B cell (primary cell): ENCODE results near the gene SNRPB. TPM values are rescaled to one million over a fixed set of nuclear protein-coding genes. Genes with fewer than 3 reads are reported as not detected.

Experiments used
- ATAC-seq: fragments of 200-7000 bp; cut with Tn5 transposase; one replicate; pipeline ENCODE4 v1.10.0; 2021; ENCODE audit warnings: low read depth, mild to moderate bottlenecking, moderate number of reproducible peaks, moderate library complexity
- CTCF ChIA-PET: fragments of 350-600 bp; sonication (Branson Sonifier 250); formaldehyde crosslinking; loops from one replicate; lab custom pipeline; 2021; ENCODE audit warnings: antibody characterized with exemption, inconsistent platforms; lab: Charles Lee
- POLR2A ChIA-PET: fragments of 350-600 bp; sonication (Branson Sonifier 250); formaldehyde crosslinking; loops from one replicate; lab custom pipeline; 2021; ENCODE audit warnings: antibody characterized with exemption; lab: Charles Lee
- DNase-seq: peaks from one replicate; pipeline ENCODE4 v3.0.0; 2013
- H2AFZ ChIP-seq: 2 replicates; pipeline ENCODE4 v1.6.1; 2012; ENCODE audit warnings: mild to moderate bottlenecking, low read depth, low read length; ENCODE audit not compliant: insufficient read depth, poor library complexity, severe bottlenecking
- H3K27ac ChIP-seq, 2 donors: 1 replicate in 1 of 2; 2 replicates in 1 of 2; pipeline ENCODE4 v1.5.1; 2012 to 2013; ENCODE audit warnings: low read length in 2 of 2, mild to moderate bottlenecking in 2 of 2, moderate library complexity in 1 of 2
- H3K27me3 ChIP-seq, 4 experiments: fragments of 200-600 bp in 1 of 4; sonication (generic) in 1 of 4; replicated peaks in 1 of 4; 1 replicate in 2 of 4; 2 replicates in 2 of 4; pipeline versions ENCODE4 v1.6.1 to v1.7.0; 2013 to 2016; ENCODE audit warnings: low read length in 3 of 4, mild to moderate bottlenecking in 2 of 4, mixed read lengths in 1 of 4, moderate library complexity in 1 of 4; ENCODE audit not compliant: insufficient read depth in 4 of 4, control insufficient read depth in 3 of 4; ENCODE audit errors: control extremely low read depth in 1 of 4
- H3K36me3 ChIP-seq, 2 experiments: replicated peaks in 1 of 2; 1 replicate in 1 of 2; 2 replicates in 1 of 2; pipeline versions ENCODE4 v1.6.1 to v1.7.1; 2013; ENCODE audit warnings: low read length in 1 of 2; ENCODE audit not compliant: insufficient read depth in 2 of 2, control insufficient read depth in 1 of 2; ENCODE audit errors: control extremely low read depth in 1 of 2, extremely low read depth in 1 of 2
- H3K4me1 ChIP-seq, 2 donors: fragments of 200-600 bp in 1 of 2; sonication (generic) in 1 of 2; 1 replicate in 1 of 2; 2 replicates in 1 of 2; pipeline versions ENCODE4 v1.5.1 to v1.6.1; 2013 to 2017; ENCODE audit warnings: low read length in 2 of 2; ENCODE audit not compliant: control insufficient read depth in 2 of 2, insufficient read depth in 2 of 2
- H3K4me2 ChIP-seq: replicated peaks from 2 replicates; pipeline ENCODE3; 2012; ENCODE audit warnings: mild to moderate bottlenecking, low read depth, low read length; ENCODE audit not compliant: poor library complexity, severe bottlenecking
- H3K4me3 ChIP-seq, 5 experiments: fragments of 200-600 bp in 1 of 5; sonication (generic) in 1 of 5; 1 replicate in 3 of 5; 2 replicates in 2 of 5; pipeline versions ENCODE4 v1.5.1 to v1.7.0; 2011 to 2016; ENCODE audit warnings: low read length in 4 of 5, mild to moderate bottlenecking in 4 of 5, low read depth in 2 of 5, control low read depth in 1 of 5, moderate library complexity in 1 of 5; ENCODE audit not compliant: insufficient read depth in 1 of 5; ENCODE audit errors: control extremely low read depth in 1 of 5, extremely low read depth in 1 of 5
- H3K79me2 ChIP-seq: fragments of 200-600 bp; sonication (generic); one replicate; pipeline ENCODE4 v1.6.0; 2016; ENCODE audit warnings: low read length; ENCODE audit not compliant: control insufficient read depth, insufficient read depth
- H3K9ac ChIP-seq: fragments of 200-600 bp; sonication (generic); 2 replicates; pipeline ENCODE4 v1.6.1; 2017; ENCODE audit warnings: mild to moderate bottlenecking, low read length, moderate library complexity
- H3K9me3 ChIP-seq, 3 donors: one replicate each; pipeline versions ENCODE4 v1.6.1 to v1.7.1; 2013; ENCODE audit warnings: low read length in 2 of 3; ENCODE audit not compliant: control insufficient read depth in 2 of 3, insufficient read depth in 1 of 3; ENCODE audit errors: control extremely low read depth in 1 of 3
- H4K20me1 ChIP-seq: 2 replicates; pipeline ENCODE4 v1.6.0; 2012; ENCODE audit warnings: mild to moderate bottlenecking, low read length; ENCODE audit not compliant: insufficient read depth, control insufficient read depth, poor library complexity, severe bottlenecking
- H3K27ac Mint-ChIP-seq: one replicate; pipeline ENCODE4 v1.8.0; 2021; ENCODE audit warnings: mixed read lengths
- H3K27me3 Mint-ChIP-seq: one replicate; pipeline ENCODE4 v1.8.0; 2021; ENCODE audit warnings: mixed read lengths
- H3K4me1 Mint-ChIP-seq: one replicate; pipeline ENCODE4 v1.8.0; 2021; ENCODE audit warnings: mixed read lengths
- H3K4me3 Mint-ChIP-seq: one replicate; pipeline ENCODE4 v1.8.0; 2021; ENCODE audit warnings: mixed read lengths
- H3K9me3 Mint-ChIP-seq: one replicate; pipeline ENCODE4 v1.8.0; 2022; ENCODE audit warnings: mixed read lengths; ENCODE audit not compliant: insufficient read depth
- CTCF ChIP-seq: fragments of 200-600 bp; IDR thresholded peaks from one replicate; pipeline ENCODE4 v1.8.0; 2022; ENCODE audit warnings: antibody characterized with exemption, mild to moderate bottlenecking
- EZH2 ChIP-seq: IDR thresholded peaks from 2 replicates; pipeline ENCODE4 v1.6.1; 2012; ENCODE audit warnings: borderline replicate concordance, low read depth, mild to moderate bottlenecking, moderate library complexity, low read length; ENCODE audit not compliant: insufficient read depth, poor library complexity, severe bottlenecking
- WGBS: methylation state at CpG from one replicate; pipeline ENCODE4 v1.1.5; 2013; ENCODE audit warnings: missing lambda C conversion rate; ENCODE audit not compliant: insufficient coverage; 5-methylcytosine and 5-hydroxymethylcytosine counted together
- intact Hi-C: fragments of 100-400 bp; cut with micrococcal nuclease; formaldehyde crosslinking; loops from one replicate; pipeline ENCODE4 v1.10.0; 2022
- polyA plus RNA-seq: library from polyadenylated mRNA; depleted of rRNA; stranded (reverse); fragments of >200 nt; gene quantifications from 2 replicates; pipeline ENCODE4 v1.2.3, GENCODE V29; 2012
- total RNA-seq, 2 donors: library from RNA; stranded (reverse); fragments of 120-200 nt in 1 of 2; gene quantifications; 1 replicate in 1 of 2; 2 replicates in 1 of 2; pipeline versions ENCODE4 v1.2.3 to v1.2.4, GENCODE V29; 2013 to 2022

SNRPB gene
- total and polyA plus RNA-seq, 2 donors (not counting 1 experiment from before 2014, with no cell fraction given) = 123 to 151 TPM

- WGBS = 92% methylated on average over 2 of the region's 12 CpGs
- Histone ChIP-seq H3K4me1 (no peaks in the 10 kb centered on the region), H3K9me3 (peaks cover 0 to 12% (median 7%) of the 10 kb centered on the region in 3 donors), H3K27me3 (no peaks in the 10 kb centered on the region), H3K79me2 (no peaks in the 10 kb centered on the region), H3K27ac (no peak overlapping the region), H3K36me3 (peaks cover 6 to 49% of the 10 kb centered on the region in 2 experiments), H2AFZ (no peak overlapping the region), H3K9ac (no peak overlapping the region), H4K20me1 (no peaks in the 10 kb centered on the region), H3K4me3 (no peak overlapping the region), H3K4me2 (no peak overlapping the region)
- CTCF ChIA-PET = no interaction called here
- Mint-ChIP-seq H3K27ac (no peak overlapping the region), H3K9me3 (peaks cover 3% of the 10 kb centered on the region), H3K4me3 (no peak overlapping the region), H3K27me3 (no peaks in the 10 kb centered on the region), H3K4me1 (no peaks in the 10 kb centered on the region)
- DNase-seq (no peak), ATAC-seq (no peak)
- intact Hi-C loops = no loop called here
- POLR2A ChIA-PET = no interaction called here
- TF ChIP-seq EZH2 = no peak
- no peak for TF ChIP-seq CTCF
These were observed 12.9 kb upstream of the SNRPB start for GRCh38 chr20:2483504-2483903.

GRCh38 chr20:2480381-2480780 is 9.8 kb upstream of the SNRPB start:
- Mint-ChIP-seq H3K9me3 (peaks cover 3% of the 10 kb centered on the region), H3K4me3 (no peak overlapping the region), H3K27ac (no peak overlapping the region), H3K4me1 (no peaks in the 10 kb centered on the region), H3K27me3 (no peaks in the 10 kb centered on the region)
- Histone ChIP-seq H3K27me3 (no peaks in the 10 kb centered on the region), H3K36me3 (peaks cover 4 to 31% of the 10 kb centered on the region in 2 experiments), H3K9ac (no peak overlapping the region), H4K20me1 (no peaks in the 10 kb centered on the region), H3K4me3 (no peak overlapping the region), H3K4me2 (no peak overlapping the region), H3K27ac (no peak overlapping the region), H3K9me3 (peaks cover 0 to 12% (median 7%) of the 10 kb centered on the region in 3 donors), H3K4me1 (no peaks in the 10 kb centered on the region), H2AFZ (no peak overlapping the region), H3K79me2 (no peaks in the 10 kb centered on the region)
- 100% methylated on average over 2 of the region's 2 CpGs for WGBS
- TF ChIP-seq EZH2 = no peak
- ATAC-seq (no peak), DNase-seq (no peak)
- ChIA-PET POLR2A (no interaction called here), CTCF (no interaction called here)
- intact Hi-C loops = no loop called here
